A673 (cell line): ENCODE data around the gene OVCH2. TPM values are rescaled to one million over a fixed set of nuclear protein-coding genes. Genes with fewer than 3 reads are reported as not detected.

ENCODE experiments used
- BruUV-seq: library from RNA; stranded (reverse); fragments of 400-500 nt; replicated peaks from 2 replicates; lab custom pipeline; 2021; lab: Mats Ljungman, UMichigan
- CTCF ChIA-PET: fragments of 300-600 bp; sonication (Branson Sonifier 250); formaldehyde crosslinking; loops from one replicate; lab custom pipeline; 2022; ENCODE audit warnings: antibody characterized with exemption; lab: Charles Lee
- POLR2A ChIA-PET: fragments of 300-600 bp; sonication (Branson Sonifier 250); formaldehyde crosslinking; loops from one replicate; lab custom pipeline; 2022; ENCODE audit warnings: antibody characterized with exemption; ENCODE audit not compliant: low non-redundant PET; lab: Charles Lee
- DNase-seq: peaks from one replicate; pipeline ENCODE4 v3.0.0-alpha.2; 2015; ENCODE audit warnings: low spot score
- H3K27ac ChIP-seq: fragments of 200-600 bp; sonication (generic); 2 replicates; pipeline ENCODE4 v1.5.1; 2016; ENCODE audit warnings: mixed run types, low read depth, mild to moderate bottlenecking, mixed read lengths, antibody characterized with exemption, low read length; ENCODE audit not compliant: poor library complexity, severe bottlenecking
- H3K27me3 ChIP-seq: fragments of 200-600 bp; sonication (generic); replicated peaks from 2 replicates; pipeline ENCODE4 v1.6.1; 2017; ENCODE audit warnings: mixed run types, low read depth, mild to moderate bottlenecking, mixed read lengths, antibody characterized with exemption, low read length; ENCODE audit not compliant: insufficient read depth, poor library complexity
- H3K36me3 ChIP-seq: fragments of 200-600 bp; sonication (generic); 2 replicates; pipeline ENCODE4 v1.6.1; 2016; ENCODE audit warnings: mixed run types, mild to moderate bottlenecking, mixed read lengths, antibody characterized with exemption, low read length; ENCODE audit not compliant: insufficient read depth, poor library complexity, severe bottlenecking
- H3K4me1 ChIP-seq: fragments of 200-600 bp; sonication (generic); 2 replicates; pipeline ENCODE4 v1.6.1; 2017; ENCODE audit warnings: mixed run types, mild to moderate bottlenecking, mixed read lengths, antibody characterized with exemption, low read length; ENCODE audit not compliant: insufficient read depth, poor library complexity, severe bottlenecking
- H3K4me3 ChIP-seq: fragments of 200-600 bp; sonication (generic); 2 replicates; pipeline ENCODE4 v1.5.1; 2016; ENCODE audit warnings: low read depth, mixed run types, mild to moderate bottlenecking, mixed read lengths, low read length; ENCODE audit not compliant: poor library complexity, severe bottlenecking
- H3K9me3 ChIP-seq: fragments of 200-600 bp; sonication (generic); 2 replicates; pipeline ENCODE4 v1.6.1; 2016; ENCODE audit warnings: mixed run types, low read depth, mild to moderate bottlenecking, mixed read lengths, antibody characterized with exemption, low read length; ENCODE audit not compliant: poor library complexity, severe bottlenecking
- EZH2 ChIP-seq: fragments of 200-600 bp; sonication (generic); IDR thresholded peaks from 2 replicates; pipeline ENCODE4 v1.6.1; 2017; ENCODE audit warnings: borderline replicate concordance, low read depth, mild to moderate bottlenecking, mixed read lengths, antibody characterized with exemption, low read length; ENCODE audit not compliant: poor library complexity, severe bottlenecking
- intact Hi-C: fragments of 100-400 bp; cut with micrococcal nuclease; formaldehyde crosslinking; loops from one replicate; pipeline ENCODE4 v1.10.0; 2022; ENCODE audit not compliant: unreplicated experiment
- total RNA-seq: library from RNA; stranded (reverse); gene quantifications from 2 replicates; pipeline ENCODE4 v1.2.3, GENCODE V29; 2021
- TF ChIP-seq, protein P1 (sequence below): fragments of 300-800, 200-600 bp; sonication (generic); conservative IDR thresholded peaks from 2 replicates; pipeline ENCODE4 v1.5.1; 2017; ENCODE audit warnings: low read depth, mild to moderate bottlenecking, antibody characterized with exemption, low read length, moderate library complexity, mixed read lengths

OVCH2 gene
- total RNA-seq, 1 experiment from 2014 or later = not detected

GRCh38 chr11:7689239-7689638, 17.0 kb downstream of the OVCH2 start:
- Histone ChIP-seq H3K4me1 (no peaks in the 10 kb centered on the region), H3K9me3 (no peaks in the 10 kb centered on the region), H3K27ac (no peak overlapping the region), H3K27me3 (peaks cover 15% of the 10 kb centered on the region), H3K36me3 (no peaks in the 10 kb centered on the region), H3K4me3 (no peak overlapping the region)
- CTCF ChIA-PET = interaction anchor here (2.0 kb wide), 1 partner anchor 118 kb away, joined by 7 read pairs; no protein-coding TSS in a partner anchor
- DNase-seq = no peak
- POLR2A ChIA-PET = no interaction called here
- intact Hi-C loops = no loop called here
- BruUV-seq = no TSS peak
- TF ChIP-seq, protein P1, sequence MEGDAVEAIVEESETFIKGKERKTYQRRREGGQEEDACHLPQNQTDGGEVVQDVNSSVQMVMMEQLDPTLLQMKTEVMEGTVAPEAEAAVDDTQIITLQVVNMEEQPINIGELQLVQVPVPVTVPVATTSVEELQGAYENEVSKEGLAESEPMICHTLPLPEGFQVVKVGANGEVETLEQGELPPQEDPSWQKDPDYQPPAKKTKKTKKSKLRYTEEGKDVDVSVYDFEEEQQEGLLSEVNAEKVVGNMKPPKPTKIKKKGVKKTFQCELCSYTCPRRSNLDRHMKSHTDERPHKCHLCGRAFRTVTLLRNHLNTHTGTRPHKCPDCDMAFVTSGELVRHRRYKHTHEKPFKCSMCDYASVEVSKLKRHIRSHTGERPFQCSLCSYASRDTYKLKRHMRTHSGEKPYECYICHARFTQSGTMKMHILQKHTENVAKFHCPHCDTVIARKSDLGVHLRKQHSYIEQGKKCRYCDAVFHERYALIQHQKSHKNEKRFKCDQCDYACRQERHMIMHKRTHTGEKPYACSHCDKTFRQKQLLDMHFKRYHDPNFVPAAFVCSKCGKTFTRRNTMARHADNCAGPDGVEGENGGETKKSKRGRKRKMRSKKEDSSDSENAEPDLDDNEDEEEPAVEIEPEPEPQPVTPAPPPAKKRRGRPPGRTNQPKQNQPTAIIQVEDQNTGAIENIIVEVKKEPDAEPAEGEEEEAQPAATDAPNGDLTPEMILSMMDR = no peak
- TF ChIP-seq EZH2 = no peak

DNA sequence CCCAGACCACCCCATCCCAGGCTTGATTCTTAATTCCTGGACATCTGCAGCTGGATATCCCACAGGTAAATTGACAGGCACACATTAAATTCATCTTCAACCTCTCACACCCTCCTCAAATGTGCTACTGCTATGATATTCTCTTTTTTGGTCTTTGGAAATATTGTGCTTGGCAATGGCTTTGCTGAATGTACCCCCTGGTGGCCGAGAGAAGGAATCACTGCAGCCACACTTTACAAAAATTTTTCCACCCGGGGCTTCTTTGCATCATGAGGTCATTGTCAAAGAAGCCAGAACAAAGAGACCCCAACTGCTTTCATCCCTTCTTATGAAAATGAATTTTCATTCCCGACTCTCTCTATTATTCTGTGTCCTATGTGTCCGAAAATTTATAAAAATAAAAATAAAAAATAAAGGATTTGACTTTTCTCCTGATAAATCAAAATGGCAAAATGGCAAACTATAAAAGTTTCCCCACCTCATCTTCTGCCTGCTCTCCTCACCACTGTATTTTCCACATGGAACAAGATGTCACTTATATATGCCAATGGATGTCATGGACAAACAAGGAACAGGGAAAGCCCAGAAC, 17.9 kb downstream of the OVCH2 start:
- Histone ChIP-seq H3K4me3 (no peak overlapping the region), H3K27me3 (peaks cover 6% of the 10 kb centered on the region), H3K36me3 (no peaks in the 10 kb centered on the region), H3K9me3 (no peaks in the 10 kb centered on the region), H3K27ac (no peak overlapping the region), H3K4me1 (no peaks in the 10 kb centered on the region)
- ChIA-PET POLR2A (no interaction called here), CTCF (interaction anchor here (2.0 kb wide), 1 partner anchor 117 kb away, joined by 7 read pairs; no protein-coding TSS in a partner anchor)
- DNase-seq = peak; percentile 52
- BruUV-seq = no TSS peak
- TF ChIP-seq, protein P1 = peak; percentile 71
- no peak for TF ChIP-seq EZH2
- intact Hi-C loops = loop anchor here (1.0 kb wide), 1 partner anchor 117 kb away; no protein-coding TSS in a partner anchor

- BruUV-seq = no TSS peak
- Histone ChIP-seq H3K27me3 (no peaks in the 10 kb centered on the region), H3K4me3 (no peak overlapping the region), H3K9me3 (no peaks in the 10 kb centered on the region), H3K36me3 (no peaks in the 10 kb centered on the region), H3K27ac (no peak overlapping the region), H3K4me1 (no peaks in the 10 kb centered on the region)
- intact Hi-C loops = no loop called here
- no peak for DNase-seq
- ChIA-PET CTCF (interaction anchor here (0.7 kb wide), 1 partner anchor 589 kb away, joined by 4 read pairs; no protein-coding TSS in a partner anchor), POLR2A (no interaction called here)
- no peak for TF ChIP-seq EZH2
- TF ChIP-seq, protein P1 = no peak
Observed at GRCh38 chr11:7687386-7687785, 18.9 kb downstream of the OVCH2 start.
